A673 (cell line): Measurements from ENCODE around the gene CNIH3.

Source experiments
- CTCF ChIP-seq: fragments of 300-800, 200-600 bp; sonication (generic); conservative IDR thresholded peaks from 2 replicates; pipeline ENCODE4 v1.5.1; 2017; ENCODE audit warnings: low read depth, mild to moderate bottlenecking, antibody characterized with exemption, low read length, moderate library complexity, mixed read lengths
- EZH2 ChIP-seq: fragments of 200-600 bp; sonication (generic); IDR thresholded peaks from 2 replicates; pipeline ENCODE4 v1.6.1; 2017; ENCODE audit warnings: borderline replicate concordance, low read depth, mild to moderate bottlenecking, mixed read lengths, antibody characterized with exemption, low read length; ENCODE audit not compliant: poor library complexity, severe bottlenecking

GRCh38 chr1:224690576-224690975, 74.5 kb downstream of the CNIH3 start:
- TF ChIP-seq EZH2 (no peak), CTCF (no peak)
